Activated T-cell treated with anti-CD3 and anti-CD28 coated beads, Interleukin-2, amount 50 U/mL, for 72 hours (primary cell): ENCODE data around the gene MTA3. TPM values are rescaled to one million over a fixed set of nuclear protein-coding genes. Genes with fewer than 3 reads are reported as not detected.

Experiments
- ATAC-seq, 2 donors: fragments of 150-1000 bp; cut with Tn5 transposase; replicated peaks in 1 of 2; 2 replicates each; pipeline ENCODE4 v1.10.0; 2021; ENCODE audit warnings: moderate library complexity in 2 of 2, mild to moderate bottlenecking in 1 of 2
- DNase-seq, 2 donors: peaks; one replicate each; pipeline ENCODE4 v3.0.0; 2021 to 2022; ENCODE audit warnings: mixed read lengths in 1 of 2
- H3K27ac Mint-ChIP-seq: one replicate; pipeline ENCODE4 v1.8.0; 2022; ENCODE audit warnings: mild to moderate bottlenecking, moderate library complexity, mixed read lengths
- H3K27me3 Mint-ChIP-seq: one replicate; pipeline ENCODE4 v1.8.0; 2022; ENCODE audit warnings: low read depth, mixed read lengths
- H3K36me3 Mint-ChIP-seq, 2 donors: one replicate each; pipeline ENCODE4 v1.8.0; 2022; ENCODE audit warnings: mixed read lengths in 2 of 2, mild to moderate bottlenecking in 1 of 2; ENCODE audit not compliant: insufficient read depth in 2 of 2
- H3K4me1 Mint-ChIP-seq: one replicate; pipeline ENCODE4 v1.8.0; 2022; ENCODE audit warnings: low read depth, mixed read lengths
- H3K4me3 Mint-ChIP-seq, 2 donors: one replicate each; pipeline ENCODE4 v1.8.0; 2022; ENCODE audit warnings: mild to moderate bottlenecking in 2 of 2, mixed read lengths in 2 of 2, moderate library complexity in 2 of 2
- H3K9me3 Mint-ChIP-seq, 2 donors: one replicate each; pipeline ENCODE4 v1.8.0; 2022; ENCODE audit warnings: mixed read lengths in 2 of 2
- total RNA-seq, 2 donors: library from RNA; stranded (reverse); gene quantifications; one replicate each; pipeline ENCODE4 v1.2.3, GENCODE V29; 2022

MTA3 gene
- total RNA-seq, 2 donors from 2014 or later: 36.7 to 47.3 TPM

DNA sequence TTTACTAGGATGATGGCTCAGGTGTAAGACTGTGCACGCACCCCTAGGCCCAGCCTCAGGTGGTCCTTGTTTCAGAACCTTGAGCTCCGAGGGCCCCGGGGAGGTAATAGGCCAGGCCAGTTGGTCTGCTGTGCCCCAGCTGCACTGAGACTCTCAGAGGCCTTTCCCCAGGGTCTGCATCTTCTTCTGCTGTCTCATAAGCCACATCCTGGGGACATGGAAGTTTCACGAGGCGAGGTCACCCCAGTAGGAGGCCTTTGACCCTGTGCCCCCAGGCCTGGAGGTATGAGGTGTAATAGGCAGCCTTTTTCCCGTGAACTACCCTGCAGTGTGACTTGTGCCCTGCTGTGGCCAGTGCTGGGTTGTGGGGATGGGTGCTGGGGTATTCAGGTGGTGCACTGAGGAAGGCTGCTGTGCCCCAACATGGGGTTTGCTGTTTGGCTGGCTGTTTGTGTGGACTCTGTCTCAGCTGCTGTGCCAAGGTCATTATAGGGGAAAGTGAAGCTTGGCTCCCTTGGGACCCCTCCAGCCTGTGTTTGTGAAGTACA, 188.6 kb downstream of the MTA3 start:
- H3K27ac Mint-ChIP-seq: no peak overlapping the region
- no peaks in the 10 kb centered on the region for H3K27me3 Mint-ChIP-seq
- H3K4me3 Mint-ChIP-seq: no peak overlapping the region
- no peaks in the 10 kb centered on the region for H3K9me3 Mint-ChIP-seq
- peak in 1 of 2 donors; percentile 29 for ATAC-seq
- no peak for DNase-seq
- peaks cover 5% of the 10 kb centered on the region for H3K4me1 Mint-ChIP-seq
- no peaks in the 10 kb centered on the region for H3K36me3 Mint-ChIP-seq

DNA sequence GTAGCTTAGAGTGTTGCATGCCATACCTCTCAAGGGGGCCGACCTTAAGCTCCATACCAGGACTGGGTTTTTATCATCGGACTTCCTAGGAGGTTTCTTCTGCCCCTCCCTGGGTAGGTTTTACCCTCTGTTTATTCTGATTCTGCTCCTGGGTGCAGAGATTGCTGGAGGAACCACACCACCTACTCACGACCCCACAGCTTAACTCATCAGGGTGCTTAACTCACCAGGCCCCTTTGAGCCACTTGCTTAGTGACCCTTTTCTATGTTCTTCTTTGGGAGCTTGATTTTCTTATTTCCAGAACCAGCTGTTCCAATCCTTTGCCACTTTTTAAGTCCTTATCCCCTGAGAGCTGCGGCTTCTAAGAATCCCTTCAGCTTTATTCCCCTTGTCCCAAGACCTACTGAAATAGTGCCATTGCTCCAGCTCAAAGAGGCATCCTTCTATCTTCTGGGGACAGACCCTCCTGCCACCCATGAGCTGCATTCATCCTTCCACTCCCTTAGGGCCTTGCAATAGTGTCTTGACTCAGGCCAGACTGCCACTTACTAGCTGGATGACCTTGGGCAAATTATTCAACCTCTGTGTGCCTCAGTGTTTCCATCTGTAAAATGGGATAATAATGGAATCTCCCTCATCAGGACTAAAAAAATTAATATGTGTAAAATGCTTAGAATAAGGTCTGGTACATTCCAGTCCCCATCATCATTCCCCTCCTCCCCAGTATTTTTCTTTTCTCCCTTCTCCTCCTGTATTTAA, 189.7 kb downstream of the MTA3 start:
- H3K9me3 Mint-ChIP-seq: no peaks in the 10 kb centered on the region
- H3K27ac Mint-ChIP-seq: no peak overlapping the region
- no peaks in the 10 kb centered on the region for H3K27me3 Mint-ChIP-seq
- no peaks in the 10 kb centered on the region for H3K36me3 Mint-ChIP-seq
- DNase-seq (no peak), ATAC-seq (no peak)
- no peak overlapping the region for H3K4me3 Mint-ChIP-seq
- peaks cover 5% of the 10 kb centered on the region for H3K4me1 Mint-ChIP-seq

DNA sequence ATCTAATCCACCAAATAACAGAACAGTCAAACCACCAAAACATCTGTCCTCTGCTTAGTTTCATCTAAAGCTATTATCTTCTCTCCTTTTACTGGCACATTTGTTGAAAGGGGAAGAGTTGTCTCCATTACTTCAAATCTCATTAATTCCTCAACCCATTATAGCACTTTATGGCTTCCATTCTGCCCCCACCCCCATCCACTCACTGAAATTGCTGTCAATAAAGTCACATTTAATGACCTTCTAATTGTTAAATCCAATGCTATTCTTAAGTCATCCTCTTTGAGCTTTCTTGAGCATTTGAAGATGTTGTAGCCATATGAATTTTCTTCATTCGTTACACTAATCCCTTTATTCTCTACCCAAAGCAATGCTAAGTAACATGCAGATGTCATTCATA, 190.3 kb downstream of the MTA3 start:
- no peak for DNase-seq
- H3K9me3 Mint-ChIP-seq: no peaks in the 10 kb centered on the region
- H3K4me3 Mint-ChIP-seq: no peak overlapping the region
- H3K27ac Mint-ChIP-seq: peak overlapping the region; percentile 20
- no peak for ATAC-seq
- H3K27me3 Mint-ChIP-seq: no peaks in the 10 kb centered on the region
- H3K4me1 Mint-ChIP-seq: peaks cover 5% of the 10 kb centered on the region
- H3K36me3 Mint-ChIP-seq: no peaks in the 10 kb centered on the region

DNA sequence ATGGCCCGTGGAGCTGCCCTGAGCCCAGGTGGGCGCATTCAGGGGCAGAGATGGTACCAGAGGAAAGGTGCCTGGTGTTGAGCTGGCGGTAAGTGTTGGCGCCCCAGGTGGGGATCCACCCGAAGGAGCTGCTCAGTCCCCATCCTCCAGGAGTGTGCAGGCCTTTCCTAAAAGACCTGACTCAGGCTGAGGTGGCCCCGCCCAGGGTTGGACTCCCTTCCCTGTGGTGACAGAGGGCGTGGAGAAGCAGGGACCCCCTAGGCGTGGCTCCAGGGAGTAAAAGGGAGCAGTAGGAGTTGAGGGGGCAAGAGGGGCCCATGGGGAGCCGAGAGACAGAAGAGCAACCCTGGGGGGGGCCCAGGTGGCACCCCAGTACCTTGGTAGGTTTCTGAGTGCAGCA, 193.1 kb downstream of the MTA3 start:
- H3K9me3 Mint-ChIP-seq: no peaks in the 10 kb centered on the region
- DNase-seq (no peak), ATAC-seq (no peak)
- no peaks in the 10 kb centered on the region for H3K27me3 Mint-ChIP-seq
- H3K27ac Mint-ChIP-seq: no peak overlapping the region
- no peaks in the 10 kb centered on the region for H3K36me3 Mint-ChIP-seq
- no peaks in the 10 kb centered on the region for H3K4me1 Mint-ChIP-seq
- no peak overlapping the region for H3K4me3 Mint-ChIP-seq

DNA sequence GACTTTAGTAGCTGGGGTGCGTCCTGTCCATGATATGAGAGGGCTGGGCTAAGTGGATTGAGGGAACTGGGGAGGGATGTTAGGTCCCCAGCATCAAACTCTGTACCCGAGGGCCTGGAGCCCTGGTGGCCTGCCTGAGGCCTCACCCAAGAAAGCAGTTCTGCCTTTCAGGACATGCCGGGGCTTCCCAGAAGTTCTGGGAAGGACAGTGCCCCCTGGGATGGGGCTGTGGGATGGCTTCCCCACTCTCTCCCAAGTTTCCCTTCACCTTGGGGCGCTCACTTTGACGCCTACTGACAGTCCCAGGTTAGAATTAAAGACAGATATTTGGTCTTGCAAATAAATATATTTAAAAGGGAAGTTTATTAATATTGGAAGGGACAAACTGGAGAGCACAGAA, 193.7 kb downstream of the MTA3 start:
- Mint-ChIP-seq H3K27me3 (no peaks in the 10 kb centered on the region), H3K4me3 (no peak overlapping the region), H3K9me3 (no peaks in the 10 kb centered on the region), H3K36me3 (no peaks in the 10 kb centered on the region), H3K4me1 (no peaks in the 10 kb centered on the region), H3K27ac (no peak overlapping the region)
- DNase-seq (no peak), ATAC-seq (no peak)

DNA sequence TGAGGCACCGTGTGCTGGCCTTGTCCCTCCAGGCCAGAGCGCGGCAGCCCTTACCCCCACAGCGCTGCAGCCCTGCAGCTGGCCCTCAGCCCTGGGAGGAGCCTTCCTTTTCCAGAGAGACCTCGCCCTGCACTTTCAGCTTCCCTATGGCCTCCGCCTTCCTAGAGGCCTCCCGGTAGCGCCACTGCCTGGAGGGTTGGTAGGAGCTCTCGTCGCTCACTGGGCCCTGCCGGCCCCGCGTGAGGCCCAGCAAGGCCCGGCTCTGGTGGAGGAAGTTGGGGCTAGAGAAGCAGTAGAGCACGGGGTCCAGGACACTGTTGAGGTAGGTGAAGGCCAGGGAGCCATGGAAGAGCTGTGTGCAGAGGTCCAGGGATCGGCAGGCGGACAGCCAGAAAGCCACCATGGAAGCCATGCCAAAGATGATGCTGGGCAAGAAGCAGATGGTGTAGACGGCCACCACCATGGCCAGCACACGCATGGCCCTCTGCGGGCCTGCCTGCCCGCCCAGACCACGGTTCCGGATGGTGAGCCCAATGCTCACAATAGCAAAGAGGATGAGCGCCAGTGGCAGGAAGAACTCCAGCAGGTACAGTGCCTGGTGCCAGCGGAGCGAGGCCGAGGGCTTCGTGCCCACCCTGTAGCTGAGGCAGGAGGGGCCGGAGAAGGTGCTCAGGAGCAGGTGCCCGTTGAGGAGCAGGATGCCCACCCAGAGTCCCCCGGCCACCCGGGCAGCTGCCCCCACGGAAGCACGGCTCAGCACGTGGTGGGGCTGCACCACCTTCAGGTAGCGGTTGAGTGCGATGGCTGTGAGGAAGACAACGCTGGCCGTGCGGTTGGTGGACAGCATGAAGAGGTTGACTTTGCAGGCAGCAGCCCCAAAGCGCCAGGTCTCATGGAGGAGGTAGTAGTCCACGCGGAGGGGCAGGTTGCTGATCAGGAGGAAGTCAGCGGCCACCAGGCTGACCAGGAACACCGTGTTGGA, 194.7 kb downstream of the MTA3 start:
- Mint-ChIP-seq H3K36me3 (no peaks in the 10 kb centered on the region), H3K27ac (no peak overlapping the region), H3K4me1 (no peaks in the 10 kb centered on the region), H3K9me3 (no peaks in the 10 kb centered on the region), H3K27me3 (no peaks in the 10 kb centered on the region), H3K4me3 (no peak overlapping the region)
- DNase-seq: no peak
- no peak for ATAC-seq

DNA sequence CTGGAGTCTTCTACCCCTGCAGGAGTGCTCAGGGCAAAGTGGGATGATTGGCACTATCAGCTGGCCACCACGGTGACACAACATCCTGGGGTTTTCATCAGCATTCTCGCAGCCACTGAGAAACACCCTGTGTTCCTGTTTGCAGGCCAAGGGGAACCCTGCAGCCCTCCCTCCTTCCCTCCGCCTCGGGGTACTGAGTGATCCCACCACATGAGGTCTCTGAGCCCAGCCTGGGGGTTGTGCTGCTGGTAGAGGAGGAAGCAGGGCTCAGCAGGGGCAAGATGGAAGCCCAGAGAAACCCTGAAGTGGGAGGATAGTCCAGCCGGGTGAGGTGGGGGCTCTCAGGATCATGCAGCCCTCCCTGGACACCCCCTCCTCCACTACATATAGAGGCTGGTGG, 195.7 kb downstream of the MTA3 start, which contains the start of gene OXER1:
Gene OXER1 (minus strand): TSS at position 40 of the 400 bp plus-strand sequence. CDS start 73 bp downstream, outside the sequence.
- Mint-ChIP-seq H3K27ac (no peak within 1 kb of the TSS), H3K9me3 (no peaks in the 10 kb centered on the region), H3K36me3 (no peaks in the 10 kb centered on the region), H3K27me3 (no peaks in the 10 kb centered on the region), H3K4me1 (no peaks in the 10 kb centered on the region), H3K4me3 (no peak within 1 kb of the TSS)
- no peak for ATAC-seq
- no peak for DNase-seq

DNA sequence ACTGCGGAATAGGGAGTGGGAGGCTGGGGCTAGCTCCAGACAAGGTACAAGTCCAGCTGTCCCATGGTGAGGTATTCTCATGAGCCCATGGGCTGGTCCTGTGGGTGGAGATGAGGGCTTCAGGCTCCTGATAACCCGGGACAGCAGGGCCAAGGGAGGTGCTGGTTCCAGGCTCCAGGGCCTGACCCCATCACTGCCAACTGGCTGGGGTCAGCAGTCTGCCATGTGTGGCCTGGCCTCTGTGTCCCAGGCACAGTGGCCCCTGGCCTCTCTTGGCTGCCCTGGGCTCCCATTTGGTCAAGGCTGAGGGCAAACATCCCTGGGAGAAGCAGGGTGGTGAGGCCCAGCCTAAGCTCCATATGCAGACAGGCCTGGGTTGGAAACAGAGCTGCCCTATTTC, 196.5 kb downstream of the MTA3 start:
- Mint-ChIP-seq H3K27me3 (no peaks in the 10 kb centered on the region), H3K27ac (no peak overlapping the region), H3K9me3 (no peaks in the 10 kb centered on the region), H3K4me3 (no peak overlapping the region), H3K36me3 (no peaks in the 10 kb centered on the region), H3K4me1 (no peaks in the 10 kb centered on the region)
- ATAC-seq (no peak), DNase-seq (no peak)

DNA sequence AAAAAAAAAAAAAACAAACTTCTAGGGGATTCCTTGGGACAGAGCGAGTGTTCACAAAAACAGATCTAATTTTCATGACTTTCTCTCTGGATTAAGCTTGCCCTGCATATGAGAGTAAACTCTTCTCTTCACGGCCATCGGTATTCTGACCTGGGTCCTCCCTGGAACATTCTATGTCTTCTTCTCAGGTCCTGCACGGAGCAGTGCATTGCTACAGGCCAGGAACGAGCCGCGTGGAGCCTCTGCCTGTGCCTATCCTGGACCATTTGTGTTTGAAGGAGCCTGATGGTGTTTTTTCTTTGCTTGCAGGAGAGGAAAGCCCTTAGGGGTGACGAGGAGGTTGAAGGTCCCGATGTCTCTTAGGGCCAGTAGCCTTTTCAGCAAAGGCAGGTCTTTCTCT, 197.3 kb downstream of the MTA3 start:
- no peaks in the 10 kb centered on the region for H3K36me3 Mint-ChIP-seq
- H3K4me3 Mint-ChIP-seq: no peak overlapping the region
- ATAC-seq: no peak
- H3K27me3 Mint-ChIP-seq: no peaks in the 10 kb centered on the region
- H3K27ac Mint-ChIP-seq: no peak overlapping the region
- H3K4me1 Mint-ChIP-seq: no peaks in the 10 kb centered on the region
- no peaks in the 10 kb centered on the region for H3K9me3 Mint-ChIP-seq
- no peak for DNase-seq

DNA sequence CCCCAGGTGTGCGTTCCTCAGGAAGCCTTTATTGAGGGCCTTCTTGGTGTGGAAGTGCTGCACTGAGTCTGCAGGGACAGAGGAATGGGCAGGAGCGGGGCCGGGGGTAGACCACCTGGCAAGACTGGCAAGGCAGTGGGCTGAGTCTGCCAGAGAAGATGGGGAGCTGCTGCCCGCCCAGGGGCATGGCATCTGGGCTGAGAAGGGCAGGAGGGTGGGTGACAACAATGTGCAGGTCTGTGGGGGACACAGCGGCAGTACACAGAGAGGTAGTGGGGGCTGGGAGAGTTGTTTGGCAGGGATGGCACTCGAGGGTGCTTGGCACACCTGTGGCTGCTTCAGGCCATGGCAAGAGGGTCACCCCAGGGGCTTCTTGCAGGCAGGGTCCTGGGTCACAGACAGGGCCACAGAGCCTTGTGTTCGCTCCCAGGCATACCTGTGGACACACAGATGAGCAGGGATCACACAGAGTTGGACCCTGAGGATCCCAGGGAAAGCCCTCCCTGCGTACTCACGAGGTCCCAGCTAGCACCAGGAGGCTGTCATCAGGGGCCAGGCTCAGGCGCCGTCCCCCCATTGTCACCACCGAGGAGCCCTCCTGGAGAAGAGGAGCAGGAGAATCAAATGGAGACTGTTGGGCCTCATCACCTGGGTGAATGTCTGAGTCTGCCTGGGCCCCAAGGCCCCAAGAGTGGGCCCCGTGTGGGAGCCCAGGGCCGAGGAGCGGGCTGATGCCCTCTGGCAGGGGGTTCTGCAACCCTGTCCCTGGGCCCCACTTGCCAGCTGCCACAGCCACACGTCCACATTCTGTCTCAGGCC, 198.9 kb downstream of the MTA3 start:
- no peak overlapping the region for H3K27ac Mint-ChIP-seq

DNA sequence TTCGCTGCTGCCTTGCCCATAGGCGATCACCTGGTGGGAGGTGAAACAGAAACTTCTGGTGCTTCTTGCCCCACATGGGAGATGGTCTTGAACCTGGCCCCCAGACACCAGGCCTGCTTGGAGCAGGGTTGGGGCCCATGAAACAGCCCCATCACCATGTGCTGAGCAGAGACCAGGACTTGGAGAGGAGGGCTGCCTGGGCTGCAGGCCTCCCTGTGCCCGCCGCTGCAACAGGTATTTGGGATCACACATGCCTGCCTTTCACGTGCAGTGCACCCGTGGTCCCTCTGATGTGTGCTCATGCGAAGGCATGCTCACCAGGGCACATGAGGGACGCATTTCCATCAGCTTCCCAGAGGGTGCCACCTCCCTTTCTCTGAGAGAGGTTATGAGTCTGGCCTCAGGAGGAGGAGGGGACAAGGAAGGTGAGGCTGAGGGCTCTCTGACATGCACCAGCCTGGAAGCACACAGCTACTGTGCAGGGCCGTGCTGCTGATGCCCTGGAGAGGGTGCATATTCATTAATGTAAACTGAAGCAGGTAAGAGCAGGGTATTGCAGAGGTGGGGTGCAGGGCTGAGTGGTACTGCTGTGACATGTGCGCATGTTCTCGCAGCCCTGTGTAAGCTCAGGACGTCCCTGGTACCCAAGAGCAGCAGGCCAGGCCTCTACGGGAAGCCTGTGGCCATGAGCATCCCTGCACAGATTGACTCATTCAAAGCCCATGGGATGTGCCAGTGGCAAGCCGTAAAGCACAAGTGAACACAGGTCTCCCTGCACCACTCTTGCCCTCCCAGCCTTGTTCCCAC, 199.7 kb downstream of the MTA3 start:
- Mint-ChIP-seq H3K9me3 (no peaks in the 10 kb centered on the region), H3K36me3 (no peaks in the 10 kb centered on the region), H3K4me3 (no peak overlapping the region), H3K27ac (no peak overlapping the region), H3K4me1 (no peaks in the 10 kb centered on the region), H3K27me3 (no peaks in the 10 kb centered on the region)
- ATAC-seq (no peak), DNase-seq (no peak)

More for the DNA sequence above, 198.9 kb downstream of the MTA3 start:
- DNase-seq (no peak), ATAC-seq (no peak)
- no peaks in the 10 kb centered on the region for H3K9me3 Mint-ChIP-seq
- no peaks in the 10 kb centered on the region for H3K36me3 Mint-ChIP-seq
- no peak overlapping the region for H3K4me3 Mint-ChIP-seq
- H3K4me1 Mint-ChIP-seq: no peaks in the 10 kb centered on the region
- H3K27me3 Mint-ChIP-seq: no peaks in the 10 kb centered on the region

DNA sequence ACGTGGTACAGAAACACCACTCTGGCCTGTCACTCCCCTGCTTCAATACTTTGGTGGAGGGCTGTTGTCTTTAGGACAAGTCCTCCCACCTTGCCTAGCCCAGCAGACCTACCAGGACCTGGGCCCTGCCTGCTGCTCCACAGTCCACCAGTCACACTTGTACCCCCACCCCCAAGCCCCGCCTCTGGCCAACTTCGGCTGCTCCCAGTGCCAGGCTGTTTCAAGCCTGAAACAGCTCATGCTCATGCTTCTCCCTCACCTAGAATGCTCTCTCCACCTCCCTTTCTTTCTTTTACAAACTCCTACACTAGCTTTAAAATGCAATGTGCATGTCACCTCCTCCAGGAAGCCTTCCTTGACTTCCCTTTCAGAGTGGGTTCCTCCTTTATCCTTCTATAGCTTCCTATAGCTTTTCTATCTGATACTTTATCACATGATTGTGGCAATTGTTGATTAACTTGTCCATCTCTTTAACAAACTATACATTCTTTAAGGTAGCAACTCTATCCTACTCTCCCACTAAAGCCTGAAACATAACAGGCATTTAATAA, 200.3 kb downstream of the MTA3 start:
- Mint-ChIP-seq H3K36me3 (no peaks in the 10 kb centered on the region), H3K9me3 (no peaks in the 10 kb centered on the region), H3K4me1 (no peaks in the 10 kb centered on the region), H3K27ac (no peak overlapping the region), H3K4me3 (no peak overlapping the region), H3K27me3 (no peaks in the 10 kb centered on the region)
- DNase-seq: no peak
- ATAC-seq: no peak
